Central memory CD4-positive, alpha-beta T cell (primary cell): ENCODE results near the gene GPR32.

Experiments used
- DNase-seq: peaks from one replicate; pipeline ENCODE4 v3.0.0; 2022

GPR32 gene

GRCh38 chr19:50784710-50785109, 14.4 kb downstream of the GPR32 start:
- DNase-seq = no peak

- no peak for DNase-seq
Observed at GRCh38 chr19:50785329-50785728, 15.1 kb downstream of the GPR32 start.

GRCh38 chr19:50790396-50790795, 20.1 kb downstream of the GPR32 start, which contains the start of gene ACP4:
Gene ACP4, plus strand, starts transcription at chr19:50790415. Its CDS starts 0 bp downstream, at chr19:50790415.
- no peak for DNase-seq

GRCh38 chr19:50790922-50791467, 20.7 kb downstream of the GPR32 start:
- no peak for DNase-seq

- DNase-seq = no peak
Observed at GRCh38 chr19:50791594-50792271, 21.5 kb downstream of the GPR32 start.

GRCh38 chr19:50792272-50793250, 22.3 kb downstream of the GPR32 start:
- no peak for DNase-seq

- DNase-seq = no peak
Observed at GRCh38 chr19:50793558-50794065, 23.3 kb downstream of the GPR32 start.

- DNase-seq = no peak
Observed at GRCh38 chr19:50794074-50794875, 24.0 kb downstream of the GPR32 start.

- DNase-seq = no peak
Observed at GRCh38 chr19:50794876-50795663, 24.8 kb downstream of the GPR32 start.

GRCh38 chr19:50795664-50796073, 25.4 kb downstream of the GPR32 start:
- DNase-seq = no peak

GRCh38 chr19:50796128-50796633, 25.9 kb downstream of the GPR32 start:
- no peak for DNase-seq

GRCh38 chr19:50796634-50797428, 26.6 kb downstream of the GPR32 start:
- no peak for DNase-seq

- DNase-seq = no peak
Observed at GRCh38 chr19:50797429-50797780, 27.1 kb downstream of the GPR32 start.

- no peak for DNase-seq
Observed at GRCh38 chr19:50797781-50798658, 27.8 kb downstream of the GPR32 start.

GRCh38 chr19:50798659-50799546, 28.6 kb downstream of the GPR32 start:
- no peak for DNase-seq

- DNase-seq = no peak
Observed at GRCh38 chr19:50799547-50799851, 29.2 kb downstream of the GPR32 start.

- DNase-seq = no peak
Observed at GRCh38 chr19:50801107-50801506, 30.8 kb downstream of the GPR32 start.

GRCh38 chr19:50803633-50804419, 33.6 kb downstream of the GPR32 start:
- DNase-seq = no peak
